ENCODE data around the gene DIS3L2.

The DIS3L2 gene

DNA sequence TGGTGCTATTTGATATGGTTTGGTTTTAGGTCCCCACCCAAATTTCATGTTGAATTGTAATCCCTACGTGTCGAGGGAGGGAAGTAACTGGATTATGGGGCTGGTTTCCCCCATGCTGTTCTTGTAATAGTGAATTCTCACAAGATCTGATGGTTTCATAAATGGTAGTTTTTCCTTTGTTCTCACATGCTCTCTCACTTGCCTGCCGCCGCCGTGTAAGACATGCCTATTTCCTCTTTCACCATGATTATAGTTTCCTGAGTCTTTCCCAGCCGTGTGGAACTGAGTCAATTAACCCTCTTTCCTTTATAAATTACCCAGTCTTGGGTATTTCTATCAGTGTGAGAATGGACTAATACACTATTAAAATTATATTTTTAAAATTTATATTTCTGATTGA lies 7.3 kb downstream of the DIS3L2 start:
- WGBS (ENCODE audit: extremely low coverage, insufficient coverage, low lambda C conversion rate): no CpG with 5 or more reads among the region's 6 CpGs
- Histone ChIP-seq H3K79me2 (ENCODE audit: control insufficient read depth, insufficient read depth, low read length) (peaks cover under 1% of the 10 kb centered on the region), H3K4me1 (ENCODE audit: control insufficient read depth, low read depth, low read length) (no peaks in the 10 kb centered on the region), H3K23ac (ENCODE audit: low read length) (no peak overlapping the region), H3K4ac (ENCODE audit: low read depth, low read length) (no peak overlapping the region), H2AK5ac (ENCODE audit: low read length) (no peak overlapping the region), H3K4me3 (ENCODE audit: low read length) (no peak overlapping the region), H3K27ac (ENCODE audit: low read depth, low read length) (no peak overlapping the region), H3K4me2 (ENCODE audit: low read length) (no peak overlapping the region), H3K27me3 (ENCODE audit: insufficient read depth, low read length, poor library complexity) (no peaks in the 10 kb centered on the region), H3K56ac (ENCODE audit: low read length) (no peak overlapping the region), H2BK120ac (ENCODE audit: low read depth, low read length) (no peak overlapping the region), H3K9ac (ENCODE audit: low read length) (no peak overlapping the region), H4K8ac (ENCODE audit: low read depth, low read length) (no peak overlapping the region), H3K36me3 (ENCODE audit: control insufficient read depth, insufficient read depth, low read length) (no peaks in the 10 kb centered on the region), H3K79me1 (ENCODE audit: low read length) (peaks cover 4% of the 10 kb centered on the region), H3K18ac (ENCODE audit: low read length) (no peak overlapping the region), H2BK5ac (ENCODE audit: low read length) (no peak overlapping the region), H4K5ac (ENCODE audit: low read length) (no peak overlapping the region), H2BK15ac (replicated peaks; ENCODE audit: low read depth) (no peak overlapping the region)
- DNase-seq: no peak

DNA sequence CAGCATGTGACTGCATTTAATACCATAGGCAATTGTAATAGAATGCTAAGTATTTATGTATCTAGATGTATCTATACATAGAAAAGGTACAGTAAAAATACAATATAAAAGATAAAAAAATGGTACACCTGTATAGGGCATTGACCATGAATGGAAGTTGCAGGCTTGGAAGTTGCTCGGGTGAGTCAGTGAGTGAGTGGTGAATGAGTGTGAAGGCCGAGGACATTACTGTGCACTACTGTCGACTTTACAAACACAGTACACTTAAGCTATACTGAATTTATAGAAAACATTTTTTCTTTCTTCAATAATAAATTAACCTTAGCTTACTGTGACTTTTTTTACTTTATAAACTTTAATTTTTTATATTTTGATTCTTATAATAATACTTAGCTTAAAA lies 8.9 kb downstream of the DIS3L2 start:
- no peaks in the 10 kb centered on the region for H3K4me1 ChIP-seq (ENCODE audit: control insufficient read depth, low read depth, low read length)
- no peak overlapping the region for H3K18ac ChIP-seq (ENCODE audit: low read length)
- no peak overlapping the region for H4K5ac ChIP-seq (ENCODE audit: low read length)
- no peak overlapping the region for H3K4me2 ChIP-seq (ENCODE audit: low read length)
- peaks cover 4% of the 10 kb centered on the region for H3K79me1 ChIP-seq (ENCODE audit: low read length)
- H3K79me2 ChIP-seq (ENCODE audit: control insufficient read depth, insufficient read depth, low read length): no peaks in the 10 kb centered on the region
- H4K8ac ChIP-seq (ENCODE audit: low read depth, low read length): no peak overlapping the region
- H2BK15ac ChIP-seq (replicated peaks; ENCODE audit: low read depth): no peak overlapping the region
- no peaks in the 10 kb centered on the region for H3K27me3 ChIP-seq (ENCODE audit: insufficient read depth, low read length, poor library complexity)
- no peak overlapping the region for H2BK5ac ChIP-seq (ENCODE audit: low read length)
- H3K4me3 ChIP-seq (ENCODE audit: low read length): no peak overlapping the region
- H3K27ac ChIP-seq (ENCODE audit: low read depth, low read length): no peak overlapping the region
- no peak overlapping the region for H3K9ac ChIP-seq (ENCODE audit: low read length)
- no peak overlapping the region for H3K23ac ChIP-seq (ENCODE audit: low read length)
- no peak for DNase-seq
- H3K36me3 ChIP-seq (ENCODE audit: control insufficient read depth, insufficient read depth, low read length): no peaks in the 10 kb centered on the region
- no CpG with 5 or more reads among the region's 3 CpGs for WGBS (ENCODE audit: extremely low coverage, insufficient coverage, low lambda C conversion rate)
- H2BK120ac ChIP-seq (ENCODE audit: low read depth, low read length): no peak overlapping the region
- H3K4ac ChIP-seq (ENCODE audit: low read depth, low read length): no peak overlapping the region
- no peak overlapping the region for H3K56ac ChIP-seq (ENCODE audit: low read length)
- no peak overlapping the region for H2AK5ac ChIP-seq (ENCODE audit: low read length)

DNA sequence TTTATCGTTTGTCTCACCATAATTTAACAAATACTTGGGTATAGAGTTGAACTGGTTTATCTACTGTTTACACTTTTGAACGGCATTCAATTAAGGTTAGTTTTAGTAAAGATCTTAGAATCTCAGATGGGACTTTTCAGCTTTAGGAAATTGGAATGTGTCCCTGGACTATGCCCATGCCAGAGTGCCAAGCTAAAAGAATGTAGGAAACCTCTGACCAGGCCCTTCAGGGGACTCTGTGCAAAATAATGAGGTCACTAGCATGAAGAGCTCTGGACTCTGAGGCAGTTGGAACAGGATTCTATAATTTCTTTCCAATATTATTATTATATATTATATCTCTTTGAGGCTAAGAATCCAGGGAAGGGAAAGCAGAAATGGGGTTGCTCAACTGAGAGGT lies 13.5 kb downstream of the DIS3L2 start:
- DNase-seq: no peak
- H3K4me1 ChIP-seq (ENCODE audit: control insufficient read depth, low read depth, low read length): no peaks in the 10 kb centered on the region
- no peak overlapping the region for H3K27ac ChIP-seq (ENCODE audit: low read depth, low read length)
- H2BK120ac ChIP-seq (ENCODE audit: low read depth, low read length): no peak overlapping the region
- no peak overlapping the region for H3K23ac ChIP-seq (ENCODE audit: low read length)
- no peak overlapping the region for H2BK5ac ChIP-seq (ENCODE audit: low read length)
- H3K27me3 ChIP-seq (ENCODE audit: insufficient read depth, low read length, poor library complexity): no peaks in the 10 kb centered on the region
- H4K8ac ChIP-seq (ENCODE audit: low read depth, low read length): no peak overlapping the region
- no peak overlapping the region for H4K5ac ChIP-seq (ENCODE audit: low read length)
- no peak overlapping the region for H3K4me3 ChIP-seq (ENCODE audit: low read length)
- peaks cover 3% of the 10 kb centered on the region for H3K79me1 ChIP-seq (ENCODE audit: low read length)
- no peak overlapping the region for H3K4me2 ChIP-seq (ENCODE audit: low read length)
- H3K9ac ChIP-seq (ENCODE audit: low read length): no peak overlapping the region
- no peak overlapping the region for H3K56ac ChIP-seq (ENCODE audit: low read length)
- no peak overlapping the region for H2AK5ac ChIP-seq (ENCODE audit: low read length)
- no peak overlapping the region for H2BK15ac ChIP-seq (replicated peaks; ENCODE audit: low read depth)
- no peaks in the 10 kb centered on the region for H3K36me3 ChIP-seq (ENCODE audit: control insufficient read depth, insufficient read depth, low read length)
- no CpG with 5 or more reads among the region's 2 CpGs for WGBS (ENCODE audit: extremely low coverage, insufficient coverage, low lambda C conversion rate)
- no peak overlapping the region for H3K4ac ChIP-seq (ENCODE audit: low read depth, low read length)
- no peak overlapping the region for H3K18ac ChIP-seq (ENCODE audit: low read length)
- H3K79me2 ChIP-seq (ENCODE audit: control insufficient read depth, insufficient read depth, low read length): peaks cover 2% of the 10 kb centered on the region

DNA sequence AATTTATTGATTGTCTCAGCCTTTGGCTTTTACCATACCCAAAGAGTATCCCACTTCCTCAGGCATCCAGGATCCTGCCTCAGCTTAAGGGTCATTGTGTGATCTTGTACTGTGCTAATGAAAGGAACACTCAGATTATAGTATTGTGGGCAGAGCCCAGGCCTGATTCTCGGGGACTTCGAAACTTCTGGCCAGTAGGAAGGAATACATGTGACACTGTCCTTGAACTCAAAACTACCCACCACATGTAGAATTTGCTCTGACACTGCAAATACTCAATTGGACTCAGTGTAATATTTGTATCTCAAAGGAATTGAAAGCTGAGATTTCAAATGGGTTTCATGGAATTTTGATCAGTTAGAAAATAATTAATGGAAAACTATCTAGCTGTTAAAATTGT lies 15.9 kb downstream of the DIS3L2 start:
- DNase-seq: no peak
- Histone ChIP-seq H3K27ac (ENCODE audit: low read depth, low read length) (no peak overlapping the region), H4K8ac (ENCODE audit: low read depth, low read length) (no peak overlapping the region), H3K18ac (ENCODE audit: low read length) (no peak overlapping the region), H2BK5ac (ENCODE audit: low read length) (no peak overlapping the region), H2BK15ac (replicated peaks; ENCODE audit: low read depth) (no peak overlapping the region), H3K27me3 (ENCODE audit: insufficient read depth, low read length, poor library complexity) (no peaks in the 10 kb centered on the region), H2BK120ac (ENCODE audit: low read depth, low read length) (no peak overlapping the region), H3K4me1 (ENCODE audit: control insufficient read depth, low read depth, low read length) (no peaks in the 10 kb centered on the region), H3K79me1 (ENCODE audit: low read length) (peaks cover 2% of the 10 kb centered on the region), H3K4me3 (ENCODE audit: low read length) (no peak overlapping the region), H3K4me2 (ENCODE audit: low read length) (no peak overlapping the region), H3K4ac (ENCODE audit: low read depth, low read length) (no peak overlapping the region), H3K79me2 (ENCODE audit: control insufficient read depth, insufficient read depth, low read length) (peaks cover 2% of the 10 kb centered on the region), H3K56ac (ENCODE audit: low read length) (no peak overlapping the region), H4K5ac (ENCODE audit: low read length) (no peak overlapping the region), H2AK5ac (ENCODE audit: low read length) (no peak overlapping the region), H3K36me3 (ENCODE audit: control insufficient read depth, insufficient read depth, low read length) (no peaks in the 10 kb centered on the region), H3K23ac (ENCODE audit: low read length) (no peak overlapping the region), H3K9ac (ENCODE audit: low read length) (no peak overlapping the region)
- no CpG with 5 or more reads among the region's 2 CpGs for WGBS (ENCODE audit: extremely low coverage, insufficient coverage, low lambda C conversion rate)

DNA sequence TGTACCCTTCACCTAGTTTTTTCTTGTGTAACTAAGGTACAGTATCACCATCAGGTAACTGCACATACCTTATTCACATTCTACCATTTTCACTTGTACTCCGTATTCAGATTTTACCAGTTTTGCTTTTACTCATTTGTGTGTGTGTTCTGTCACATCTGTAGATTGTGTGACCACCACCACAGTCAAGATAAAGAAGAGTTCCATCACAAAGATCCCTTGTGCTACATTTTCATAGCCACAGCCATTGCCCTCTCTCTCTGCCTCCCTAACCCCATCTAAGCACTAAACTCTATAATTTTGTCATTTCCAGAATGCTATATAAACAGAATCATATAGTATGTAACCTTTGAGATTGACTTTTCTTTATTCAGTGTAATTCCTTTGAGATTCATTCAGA lies 23.5 kb downstream of the DIS3L2 start:
- H3K4me3 ChIP-seq (ENCODE audit: low read length): no peak overlapping the region
- H3K4ac ChIP-seq (ENCODE audit: low read depth, low read length): no peak overlapping the region
- no peaks in the 10 kb centered on the region for H3K36me3 ChIP-seq (ENCODE audit: control insufficient read depth, insufficient read depth, low read length)
- no peaks in the 10 kb centered on the region for H3K27me3 ChIP-seq (ENCODE audit: insufficient read depth, low read length, poor library complexity)
- H3K9ac ChIP-seq (ENCODE audit: low read length): no peak overlapping the region
- H4K8ac ChIP-seq (ENCODE audit: low read depth, low read length): no peak overlapping the region
- no peak overlapping the region for H2BK5ac ChIP-seq (ENCODE audit: low read length)
- H3K18ac ChIP-seq (ENCODE audit: low read length): no peak overlapping the region
- H2BK15ac ChIP-seq (replicated peaks; ENCODE audit: low read depth): no peak overlapping the region
- H3K79me1 ChIP-seq (ENCODE audit: low read length): peaks cover 4% of the 10 kb centered on the region
- no peak overlapping the region for H3K27ac ChIP-seq (ENCODE audit: low read depth, low read length)
- H3K56ac ChIP-seq (ENCODE audit: low read length): no peak overlapping the region
- H3K4me1 ChIP-seq (ENCODE audit: control insufficient read depth, low read depth, low read length): peaks cover 2% of the 10 kb centered on the region
- H2BK120ac ChIP-seq (ENCODE audit: low read depth, low read length): no peak overlapping the region
- no peak overlapping the region for H3K23ac ChIP-seq (ENCODE audit: low read length)
- no peak for DNase-seq
- no peaks in the 10 kb centered on the region for H3K79me2 ChIP-seq (ENCODE audit: control insufficient read depth, insufficient read depth, low read length)
- H4K5ac ChIP-seq (ENCODE audit: low read length): no peak overlapping the region
- WGBS (ENCODE audit: extremely low coverage, insufficient coverage, low lambda C conversion rate): no CpG with 5 or more reads among the region's 1 CpG
- no peak overlapping the region for H2AK5ac ChIP-seq (ENCODE audit: low read length)
- H3K4me2 ChIP-seq (ENCODE audit: low read length): no peak overlapping the region

DNA sequence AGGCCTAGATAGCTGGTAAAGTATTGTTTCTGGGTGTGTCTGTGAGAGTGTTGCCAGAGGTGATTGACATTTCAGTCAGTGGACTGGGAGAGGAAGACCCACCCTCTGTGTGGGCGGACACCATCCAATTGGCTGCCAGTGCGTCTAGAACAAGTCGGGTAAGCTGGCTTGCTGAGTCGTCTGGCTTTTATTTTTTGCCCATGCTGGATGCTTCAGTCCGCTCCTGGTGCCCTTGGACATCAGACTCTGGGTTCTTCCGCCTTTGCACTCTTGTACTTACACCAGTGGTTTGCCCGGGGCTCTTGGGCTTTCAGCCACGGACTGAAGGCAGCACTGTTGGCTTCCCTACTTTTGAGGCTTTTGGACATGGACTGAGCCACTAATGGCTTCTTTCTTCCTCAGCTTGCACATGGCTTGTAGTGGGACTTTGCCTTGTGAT lies 24.3 kb downstream of the DIS3L2 start:
- DNase-seq: peak; percentile 51
- H4K8ac ChIP-seq (ENCODE audit: low read depth, low read length): no peak overlapping the region
- H3K23ac ChIP-seq (ENCODE audit: low read length): no peak overlapping the region
- no peaks in the 10 kb centered on the region for H3K36me3 ChIP-seq (ENCODE audit: control insufficient read depth, insufficient read depth, low read length)
- H2BK15ac ChIP-seq (replicated peaks; ENCODE audit: low read depth): no peak overlapping the region
- peaks cover 2% of the 10 kb centered on the region for H3K4me1 ChIP-seq (ENCODE audit: control insufficient read depth, low read depth, low read length)
- no peak overlapping the region for H4K5ac ChIP-seq (ENCODE audit: low read length)
- no peak overlapping the region for H3K4ac ChIP-seq (ENCODE audit: low read depth, low read length)
- no peak overlapping the region for H3K18ac ChIP-seq (ENCODE audit: low read length)
- H3K9ac ChIP-seq (ENCODE audit: low read length): no peak overlapping the region
- no CpG with 5 or more reads among the region's 8 CpGs for WGBS (ENCODE audit: extremely low coverage, insufficient coverage, low lambda C conversion rate)
- no peak overlapping the region for H3K4me2 ChIP-seq (ENCODE audit: low read length)
- no peak overlapping the region for H2AK5ac ChIP-seq (ENCODE audit: low read length)
- H3K79me1 ChIP-seq (ENCODE audit: low read length): peaks cover 4% of the 10 kb centered on the region
- H3K27ac ChIP-seq (ENCODE audit: low read depth, low read length): no peak overlapping the region
- H3K4me3 ChIP-seq (ENCODE audit: low read length): no peak overlapping the region
- peak overlapping the region; percentile 5 for H3K56ac ChIP-seq (ENCODE audit: low read length)
- no peaks in the 10 kb centered on the region for H3K27me3 ChIP-seq (ENCODE audit: insufficient read depth, low read length, poor library complexity)
- no peaks in the 10 kb centered on the region for H3K79me2 ChIP-seq (ENCODE audit: control insufficient read depth, insufficient read depth, low read length)
- no peak overlapping the region for H2BK5ac ChIP-seq (ENCODE audit: low read length)
- no peak overlapping the region for H2BK120ac ChIP-seq (ENCODE audit: low read depth, low read length)
